DOHH2 (cell line): ENCODE measurements around the gene PKD2.

Source experiments
- CTCF ChIP-seq: fragments of 200-600 bp; sonication (generic); IDR thresholded peaks from one replicate; pipeline ENCODE4 v1.5.1; 2014; ENCODE audit warnings: antibody characterized with exemption, mild to moderate bottlenecking, low read depth, low read length; ENCODE audit not compliant: poor library complexity, severe bottlenecking
- EZH2phosphoT487 ChIP-seq: fragments of 200-600 bp; sonication (generic); IDR thresholded peaks from 2 replicates; pipeline ENCODE4 v1.6.1; 2017; ENCODE audit warnings: borderline replicate concordance, mild to moderate bottlenecking, antibody characterized with exemption, low read length, moderate library complexity, mixed read lengths

- TF ChIP-seq EZH2phosphoT487 (no peak), CTCF (no peak)
Observed at GRCh38 chr4:88040707-88041106, 33.3 kb downstream of the PKD2 start.
